Mesenteric fat pad (tissue), 1 donor: ENCODE results near the gene MGARP. TPM values are rescaled to one million over a fixed set of nuclear protein-coding genes. Genes with fewer than 3 reads are reported as not detected.

ENCODE experiments used
- DNase-seq: peaks from one replicate; pipeline ENCODE4 v3.0.0-alpha.2; 2020; ENCODE audit warnings: low spot score
- total RNA-seq: library from RNA; stranded (reverse); fragmentation: NEBNext Ultra II Directional; extraction: Animal tissue kit (Norgen Biotek cat#: 25700); gene quantifications from one replicate; pipeline ENCODE4 v1.2.1, GENCODE V29; 2021
- donor health status: DM: yes; HTN: yes; CAD: no.

Gene MGARP
- total RNA-seq, 1 donor from 2014 or later = 0.39 TPM

GRCh38 chr4:139245590-139245989, 34.4 kb downstream of the MGARP start:
- DNase-seq = no peak

DNA sequence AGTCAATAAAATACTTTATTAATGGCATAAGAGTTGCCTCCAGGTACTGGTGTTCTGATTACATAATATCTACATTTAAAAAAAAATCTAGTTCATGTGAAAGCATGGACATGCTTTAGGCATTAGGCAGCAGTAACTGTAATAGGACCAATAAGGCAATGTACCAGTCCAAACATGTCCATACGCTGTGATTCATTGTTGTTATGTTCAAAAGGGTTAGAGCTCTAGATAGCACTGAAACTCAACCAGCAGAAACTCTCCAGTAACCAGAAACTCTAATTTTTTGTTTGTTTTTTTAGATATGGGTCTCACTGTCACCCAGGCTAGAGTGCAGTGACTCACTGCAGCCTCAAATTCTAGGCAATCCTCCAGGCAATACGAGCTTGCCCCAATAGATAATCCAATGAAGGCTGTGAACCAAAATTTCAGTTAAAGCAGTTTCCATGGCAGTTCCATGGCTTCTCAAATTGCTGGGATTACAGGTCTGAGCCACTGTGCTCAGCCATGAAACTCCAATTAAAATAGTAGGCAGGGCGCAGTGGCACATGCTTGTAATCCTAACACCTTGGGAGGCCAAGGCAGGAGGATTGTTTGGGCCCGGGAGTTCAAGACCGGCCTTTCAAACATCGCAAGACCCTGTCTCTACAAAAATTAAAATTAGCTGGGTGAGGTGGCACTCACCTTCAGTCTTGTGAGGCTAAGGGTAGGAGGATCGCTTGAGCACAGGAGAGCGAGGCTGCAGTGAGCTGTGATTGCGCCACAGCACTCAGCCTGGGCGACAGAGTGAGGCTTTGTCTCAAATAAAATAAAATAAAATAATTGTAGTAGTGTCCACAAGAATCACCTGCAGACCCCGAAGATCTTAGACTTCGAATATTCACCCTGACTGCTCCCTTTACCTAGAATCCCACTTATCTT, 36.3 kb downstream of the MGARP start:
- DNase-seq = no peak

GRCh38 chr4:139242511-139243051, 37.4 kb downstream of the MGARP start:
- no peak for DNase-seq

- no peak for DNase-seq
Measured at GRCh38 chr4:139241784-139242151, 38.3 kb downstream of the MGARP start.

- DNase-seq = no peak
Measured at GRCh38 chr4:139241086-139241783, 38.8 kb downstream of the MGARP start.

DNA sequence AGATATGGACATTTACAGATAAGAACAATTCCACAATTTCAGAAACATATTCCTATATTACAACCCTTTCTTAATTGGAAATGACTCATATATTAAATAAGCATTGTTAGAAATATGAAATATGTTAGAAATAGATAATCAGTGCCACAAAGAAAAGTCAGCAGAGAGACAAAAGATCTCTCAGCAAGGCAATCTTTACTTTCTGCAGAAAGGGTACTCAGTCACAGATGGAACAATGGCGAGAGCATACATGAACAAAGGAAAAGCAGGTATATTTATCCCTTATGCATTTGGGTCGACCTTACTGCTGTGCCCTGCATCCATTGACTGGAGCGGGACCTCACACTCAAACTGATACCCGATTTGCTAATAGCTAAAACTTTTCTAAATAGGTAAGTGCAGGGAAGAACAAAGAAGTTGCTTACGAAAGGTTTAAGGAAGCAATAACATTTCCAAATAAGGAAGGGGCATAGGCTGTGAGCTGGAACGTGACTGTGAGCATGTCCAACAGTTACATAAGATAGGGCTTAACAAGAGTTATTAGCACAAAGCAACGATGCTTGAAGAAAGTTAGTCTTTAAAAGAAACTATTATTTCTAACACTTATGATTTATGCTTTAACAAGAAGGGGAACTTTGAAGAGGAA, 40.8 kb downstream of the MGARP start:
- no peak for DNase-seq

GRCh38 chr4:139234253-139234652, 45.8 kb downstream of the MGARP start:
- DNase-seq = no peak

DNA sequence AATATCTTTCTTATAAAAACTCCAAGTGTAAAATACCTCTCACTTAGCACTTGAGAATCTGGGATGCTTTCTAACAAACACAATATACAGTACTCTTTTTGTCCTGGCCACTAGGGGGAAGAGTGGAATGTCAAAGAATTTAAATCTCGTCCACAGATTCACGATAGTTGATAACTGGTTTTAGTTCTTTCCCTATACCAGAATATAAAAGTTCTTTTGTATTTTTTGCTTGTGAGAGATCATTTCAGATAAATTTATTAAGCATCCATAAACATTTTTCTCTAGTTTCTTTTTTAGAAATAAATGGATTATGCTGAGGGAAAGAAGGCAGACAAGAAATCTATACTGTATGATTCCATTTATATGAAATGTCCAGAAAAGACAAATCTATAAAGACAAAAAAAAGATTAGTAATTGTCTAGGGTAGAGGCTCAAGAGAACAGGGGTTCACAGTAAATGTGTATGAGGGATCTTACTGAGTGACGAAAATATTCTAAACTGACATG, 50.4 kb downstream of the MGARP start:
- no peak for DNase-seq

DNA sequence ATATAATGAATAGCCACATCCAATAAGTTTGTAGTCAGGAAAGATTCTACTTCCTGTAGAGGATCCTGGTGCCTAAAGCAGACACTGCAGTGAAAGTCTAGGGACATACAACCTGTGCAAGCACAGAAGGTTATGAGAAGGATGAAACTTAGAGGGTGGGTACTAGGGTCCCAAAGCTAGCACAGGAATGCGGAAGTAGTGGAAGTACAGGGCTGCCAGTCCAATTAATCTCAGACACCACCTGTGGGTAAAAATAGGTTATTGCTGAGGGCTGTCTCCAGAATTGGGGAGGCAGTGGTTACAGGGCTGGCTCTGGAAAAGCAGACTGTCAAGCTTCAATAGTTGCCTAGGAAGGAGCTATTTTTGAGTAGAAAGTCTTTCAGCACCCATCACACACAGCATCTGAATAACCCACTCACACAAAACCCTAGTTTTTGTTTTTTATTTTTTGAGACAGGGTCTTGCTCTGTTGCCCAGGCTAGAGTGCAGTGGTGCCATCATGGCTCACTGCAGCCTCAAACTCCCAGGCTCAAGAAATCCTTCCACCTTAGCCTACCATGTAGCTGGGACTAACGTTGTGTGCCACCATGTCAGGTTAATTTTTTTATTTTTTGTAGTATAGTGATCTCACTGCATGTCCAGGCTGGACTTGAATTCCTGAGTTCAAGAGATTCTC, 52.2 kb downstream of the MGARP start:
- DNase-seq = no peak

DNA sequence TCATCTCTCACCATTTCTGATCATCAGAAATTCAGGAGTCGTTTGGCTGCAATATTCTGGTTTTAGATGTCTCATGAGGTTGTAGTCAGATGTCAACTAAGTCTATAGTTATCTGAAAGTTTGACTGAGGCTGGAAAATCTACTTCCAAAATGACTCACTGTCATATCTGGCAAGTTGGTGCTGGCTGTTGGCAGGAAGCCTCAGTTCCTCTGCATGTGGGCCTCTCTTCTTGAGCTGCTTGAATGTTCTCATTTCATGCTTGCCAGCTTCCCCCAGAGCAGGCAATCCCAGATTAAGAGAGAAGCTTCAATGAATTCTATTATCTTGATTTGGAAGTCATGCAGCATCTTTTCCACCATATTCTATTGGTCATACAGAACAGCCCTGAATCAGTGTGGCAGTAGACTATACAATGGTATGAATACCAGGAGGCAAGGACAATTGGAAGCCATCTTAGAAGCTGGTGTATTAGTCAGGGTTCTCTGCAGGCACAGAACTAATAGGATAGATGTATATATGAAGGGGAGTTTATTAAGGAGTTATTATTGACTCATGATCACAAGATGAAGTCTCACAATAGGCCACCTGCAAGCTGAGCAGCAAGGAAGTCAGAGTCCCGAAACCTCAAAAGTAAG, 56.2 kb downstream of the MGARP start:
- peak; percentile 20 for DNase-seq

DNA sequence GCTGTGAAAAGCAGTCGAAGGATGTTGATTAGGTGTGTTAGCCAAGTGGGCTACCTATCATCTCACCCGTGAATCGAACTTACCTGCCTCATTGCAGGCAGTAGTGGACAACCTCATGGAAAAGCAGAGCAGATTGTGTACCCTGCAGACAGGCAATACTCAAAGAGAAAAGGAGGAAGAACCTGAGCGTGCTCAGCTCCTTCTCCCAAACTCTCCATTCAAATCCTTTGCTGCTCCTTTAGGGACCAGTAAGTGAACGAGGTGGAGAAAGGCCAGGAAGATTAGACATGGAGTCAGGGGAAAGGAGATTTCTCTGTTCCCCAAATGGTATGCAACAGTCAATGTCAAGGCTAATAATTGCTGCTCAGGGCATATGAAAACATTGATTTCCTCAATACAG, 57.8 kb downstream of the MGARP start:
- DNase-seq = peak; percentile 11

DNA sequence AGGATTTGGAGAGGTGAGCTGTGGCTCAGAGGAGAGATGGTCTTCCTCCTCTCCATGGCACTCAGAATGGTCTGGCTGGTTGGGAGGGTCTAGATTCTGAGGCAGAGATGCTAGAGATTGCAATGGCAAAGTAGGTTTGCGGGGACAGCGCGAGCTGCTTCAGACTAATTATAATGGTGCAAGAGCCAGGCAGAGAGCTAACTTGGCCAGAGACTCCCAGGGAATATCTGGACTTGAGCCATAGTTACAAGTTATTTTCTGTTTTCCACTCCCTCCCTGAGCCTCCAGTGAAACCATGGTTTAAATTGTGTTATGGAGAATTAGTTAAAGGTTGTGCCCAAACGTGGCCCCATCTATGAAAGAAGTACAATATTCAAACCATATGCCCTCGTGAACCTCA, 58.3 kb downstream of the MGARP start:
- DNase-seq = peak; percentile 35

- DNase-seq = no peak
Measured at GRCh38 chr4:139219450-139220055, 60.5 kb downstream of the MGARP start.

Other genes starting within 250 kb of the MGARP start
- 43.2 TPM for gene ELF2, start 103.0 kb downstream of the MGARP start, total RNA-seq
- gene NAA15, start 21.3 kb upstream of the MGARP start, total RNA-seq = 48.0 TPM
- 41.6 TPM for gene NDUFC1, start 22.3 kb upstream of the MGARP start, total RNA-seq
- 7.1 TPM for gene RAB33B, start 173.9 kb upstream of the MGARP start, total RNA-seq